Suprapubic skin (tissue), 4 donors: ENCODE measurements around the gene PPP2R2B.

Experiments used
- EP300 ChIP-seq: sonication (generic); formaldehyde crosslinking; IDR thresholded peaks from one replicate; pipeline ENCODE4 v1.6.1; 2017; ENCODE audit warnings: antibody characterized with exemption
- POLR2A ChIP-seq, 2 donors: fragments of 450-650 bp; IDR thresholded peaks; one replicate each; pipeline ENCODE4 v1.6.1; 2017; ENCODE audit warnings: antibody characterized with exemption in 2 of 2, mild to moderate bottlenecking in 2 of 2, moderate library complexity in 2 of 2
- POLR2AphosphoS5 ChIP-seq, 3 donors: sonication (generic); formaldehyde crosslinking; IDR thresholded peaks; one replicate each; pipeline ENCODE4 v1.6.1; 2017; ENCODE audit warnings: antibody characterized with exemption in 3 of 3

DNA sequence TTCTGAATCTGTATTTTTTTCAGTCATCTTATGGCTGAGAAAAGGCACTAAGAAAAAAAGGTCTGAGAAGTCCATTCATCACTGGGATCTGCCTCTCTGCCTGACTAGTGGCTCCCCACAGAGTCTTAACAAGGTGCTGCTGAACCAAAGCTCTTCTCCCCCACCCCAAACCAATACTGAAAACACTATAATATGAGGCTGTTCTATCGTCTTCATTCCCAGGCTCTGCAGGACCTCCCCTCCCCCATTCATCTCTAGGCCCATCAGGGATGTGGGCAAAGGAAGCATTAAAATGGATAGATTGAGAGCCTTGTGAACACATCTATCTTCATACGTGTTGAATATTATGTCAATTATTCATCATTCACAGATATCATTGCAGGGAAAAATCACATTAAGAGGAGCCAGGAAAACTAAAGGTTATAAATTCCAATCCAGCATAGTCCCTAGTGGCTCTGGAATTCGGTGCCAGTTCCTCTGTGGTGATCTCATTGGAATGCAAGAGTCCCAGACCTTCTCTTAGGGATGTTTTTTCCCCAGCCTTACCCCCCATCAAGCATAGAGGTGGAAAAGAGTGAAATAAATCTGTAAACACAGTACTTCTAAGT lies 318.2 kb downstream of the PPP2R2B start:
- no peak for TF ChIP-seq POLR2A (IDR thresholded peaks at IDR 0.05)
- TF ChIP-seq EP300 = no peak
- TF ChIP-seq POLR2AphosphoS5 (IDR thresholded peaks at IDR 0.05) = no peak
